ENCODE results near the gene ABCA4. TPM values are rescaled to one million over a fixed set of nuclear protein-coding genes. Genes with fewer than 3 reads are reported as not detected.

The ABCA4 gene
- total RNA-seq, 2 experiments from 2014 or later, result 0.14 to 0.18 TPM

- H3K36me3 Mint-ChIP-seq (ENCODE audit: low read depth), result no peaks in the 10 kb centered on the region
- H3K27ac Mint-ChIP-seq, result no peak overlapping the region
- intact Hi-C loops (cut with DNase I, micrococcal nuclease), result no loop called here
- ChIA-PET CTCF (interaction anchor here (0.5 to 3.2 kb wide), 4 partner anchors 12 to 42 kb away, joined by 3 to 11 read pairs (median 4); no protein-coding TSS in a partner anchor), POLR2A (no interaction called here)
- peaks cover 10% of the 10 kb centered on the region for H3K4me1 Mint-ChIP-seq
- H3K4me3 Mint-ChIP-seq, result no peak overlapping the region
- no peaks in the 10 kb centered on the region for H3K9me3 Mint-ChIP-seq (ENCODE audit: low read depth)
- no peak for ATAC-seq
- DNase-seq, result no peak
- H3K27me3 Mint-ChIP-seq, result peaks cover 4% of the 10 kb centered on the region
These were observed 100.0 kb downstream of the ABCA4 start for GRCh38 chr1:94020764-94021579.

- intact Hi-C loops (cut with DNase I, micrococcal nuclease), result no loop called here
- DNase-seq (no peak), ATAC-seq (no peak)
- Mint-ChIP-seq H3K36me3 (ENCODE audit: low read depth) (no peaks in the 10 kb centered on the region), H3K4me3 (no peak overlapping the region), H3K9me3 (ENCODE audit: low read depth) (no peaks in the 10 kb centered on the region), H3K4me1 (peaks cover 10% of the 10 kb centered on the region), H3K27ac (no peak overlapping the region), H3K27me3 (peaks cover under 1% of the 10 kb centered on the region)
- CTCF ChIA-PET, result interaction anchor here (3.2 kb wide), 1 partner anchor 20 kb away, joined by 11 read pairs; no protein-coding TSS in a partner anchor
- POLR2A ChIA-PET, result no interaction called here
These were observed 101.6 kb downstream of the ABCA4 start for GRCh38 chr1:94019327-94019726.

GRCh38 chr1:94017155-94017829, 103.7 kb downstream of the ABCA4 start:
- ChIA-PET POLR2A (no interaction called here), CTCF (interaction anchor here (0.7 to 2.9 kb wide), 3 partner anchors 8 to 465 kb away, joined by 3 to 9 read pairs (median 4); no protein-coding TSS in a partner anchor)
- Mint-ChIP-seq H3K4me1 (peaks cover 10% of the 10 kb centered on the region), H3K36me3 (ENCODE audit: low read depth) (no peaks in the 10 kb centered on the region), H3K27ac (peak overlapping the region; percentile 32), H3K9me3 (ENCODE audit: low read depth) (no peaks in the 10 kb centered on the region), H3K27me3 (peaks cover 8% of the 10 kb centered on the region), H3K4me3 (no peak overlapping the region)
- intact Hi-C loops (cut with DNase I, micrococcal nuclease), result no loop called here
- ATAC-seq (peak; percentile 94), DNase-seq (peak; percentile 49)

- Mint-ChIP-seq H3K36me3 (ENCODE audit: low read depth) (no peaks in the 10 kb centered on the region), H3K4me1 (peaks cover 10% of the 10 kb centered on the region), H3K9me3 (ENCODE audit: low read depth) (no peaks in the 10 kb centered on the region), H3K27me3 (peaks cover 8% of the 10 kb centered on the region), H3K4me3 (no peak overlapping the region), H3K27ac (no peak overlapping the region)
- DNase-seq, result no peak
- intact Hi-C loops (cut with DNase I, micrococcal nuclease), result no loop called here
- ATAC-seq, result no peak
- ChIA-PET CTCF (interaction anchor here (0.6 to 2.9 kb wide), 4 partner anchors 10 to 401 kb away, joined by 3 to 9 read pairs (median 4); no protein-coding TSS in a partner anchor), POLR2A (interaction anchor here (0.6 kb wide), 1 partner anchor 12 kb away, joined by 6 read pairs; no protein-coding TSS in a partner anchor)
These were observed 105.5 kb downstream of the ABCA4 start for GRCh38 chr1:94015489-94015817.

GRCh38 chr1:94014635-94015488, 106.1 kb downstream of the ABCA4 start:
- Mint-ChIP-seq H3K9me3 (ENCODE audit: low read depth) (no peaks in the 10 kb centered on the region), H3K4me1 (peaks cover 10% of the 10 kb centered on the region), H3K27ac (no peak overlapping the region), H3K4me3 (no peak overlapping the region), H3K27me3 (peaks cover 8% of the 10 kb centered on the region), H3K36me3 (ENCODE audit: low read depth) (no peaks in the 10 kb centered on the region)
- CTCF ChIA-PET, result interaction anchor here (0.6 to 0.9 kb wide), 3 partner anchors 16 to 402 kb away, joined by 3 to 4 read pairs (median 3); no protein-coding TSS in a partner anchor
- no peak for DNase-seq
- intact Hi-C loops (cut with DNase I, micrococcal nuclease), result no loop called here
- POLR2A ChIA-PET, result interaction anchor here (0.6 kb wide), 1 partner anchor 12 kb away, joined by 6 read pairs; no protein-coding TSS in a partner anchor
- no peak for ATAC-seq

- Mint-ChIP-seq H3K4me3 (no peak overlapping the region), H3K4me1 (peaks cover 10% of the 10 kb centered on the region), H3K27ac (no peak overlapping the region), H3K9me3 (ENCODE audit: low read depth) (no peaks in the 10 kb centered on the region), H3K36me3 (ENCODE audit: low read depth) (no peaks in the 10 kb centered on the region), H3K27me3 (peaks cover 8% of the 10 kb centered on the region)
- intact Hi-C loops (cut with DNase I, micrococcal nuclease), result no loop called here
- DNase-seq (no peak), ATAC-seq (no peak)
- ChIA-PET CTCF (no interaction called here), POLR2A (no interaction called here)
These were observed 106.9 kb downstream of the ABCA4 start for GRCh38 chr1:94014087-94014486.

- H3K9me3 Mint-ChIP-seq (ENCODE audit: low read depth), result no peaks in the 10 kb centered on the region
- no peaks in the 10 kb centered on the region for H3K36me3 Mint-ChIP-seq (ENCODE audit: low read depth)
- H3K4me3 Mint-ChIP-seq, result no peak overlapping the region
- ATAC-seq (no peak), DNase-seq (no peak)
- H3K4me1 Mint-ChIP-seq, result peaks cover 10% of the 10 kb centered on the region
- peaks cover 8% of the 10 kb centered on the region for H3K27me3 Mint-ChIP-seq
- ChIA-PET CTCF (no interaction called here), POLR2A (no interaction called here)
- intact Hi-C loops (cut with DNase I, micrococcal nuclease), result no loop called here
- H3K27ac Mint-ChIP-seq, result no peak overlapping the region
These were observed 107.5 kb downstream of the ABCA4 start for GRCh38 chr1:94013367-94013878.

- Mint-ChIP-seq H3K4me1 (peaks cover 7% of the 10 kb centered on the region), H3K9me3 (ENCODE audit: low read depth) (no peaks in the 10 kb centered on the region), H3K4me3 (no peak overlapping the region), H3K27ac (no peak overlapping the region), H3K27me3 (peaks cover 8% of the 10 kb centered on the region), H3K36me3 (ENCODE audit: low read depth) (no peaks in the 10 kb centered on the region)
- no peak for ATAC-seq
- no peak for DNase-seq
- intact Hi-C loops (cut with DNase I, micrococcal nuclease), result no loop called here
- ChIA-PET CTCF (no interaction called here), POLR2A (interaction anchor here (0.6 kb wide), 1 partner anchor 10 kb away, joined by 3 read pairs; no protein-coding TSS in a partner anchor)
These were observed 108.1 kb downstream of the ABCA4 start for GRCh38 chr1:94012708-94013366.

GRCh38 chr1:94011709-94012595, 109.0 kb downstream of the ABCA4 start:
- Mint-ChIP-seq H3K4me3 (no peak overlapping the region), H3K9me3 (ENCODE audit: low read depth) (no peaks in the 10 kb centered on the region), H3K4me1 (no peaks in the 10 kb centered on the region), H3K27ac (no peak overlapping the region), H3K36me3 (ENCODE audit: low read depth) (no peaks in the 10 kb centered on the region), H3K27me3 (peaks cover 8% of the 10 kb centered on the region)
- no peak for ATAC-seq
- ChIA-PET CTCF (interaction anchor here (1.3 kb wide), 1 partner anchor 14 kb away, joined by 3 read pairs; no protein-coding TSS in a partner anchor), POLR2A (interaction anchor here (0.6 kb wide), 1 partner anchor 9 kb away, joined by 3 read pairs; no protein-coding TSS in a partner anchor)
- DNase-seq, result no peak
- intact Hi-C loops (cut with DNase I, micrococcal nuclease), result no loop called here

GRCh38 chr1:94011129-94011528, 109.8 kb downstream of the ABCA4 start:
- intact Hi-C loops (cut with DNase I, micrococcal nuclease), result no loop called here
- no peak for DNase-seq
- Mint-ChIP-seq H3K27ac (no peak overlapping the region), H3K27me3 (peaks cover 11% of the 10 kb centered on the region), H3K4me3 (no peak overlapping the region), H3K9me3 (ENCODE audit: low read depth) (no peaks in the 10 kb centered on the region), H3K4me1 (no peaks in the 10 kb centered on the region), H3K36me3 (ENCODE audit: low read depth) (no peaks in the 10 kb centered on the region)
- POLR2A ChIA-PET, result no interaction called here
- ATAC-seq, result no peak
- CTCF ChIA-PET, result interaction anchor here (1.3 kb wide), 1 partner anchor 14 kb away, joined by 3 read pairs; no protein-coding TSS in a partner anchor

Measured in activated CD4-positive, alpha-beta T cell treated with anti-CD3 and anti-CD28 coated beads for 36 hours (primary cell).